Measurements from ENCODE around the gene CELF4.

GRCh38 chr18:37315935-37316334, 249.7 kb downstream of the CELF4 start:
- no peak for TF ChIP-seq CTCF (conservative IDR thresholded peaks at IDR 0.05; ENCODE audit: low read depth, low read length)
- TF ChIP-seq RAD21 (IDR thresholded peaks at IDR 0.05; ENCODE audit: low read length), result no peak
- TF ChIP-seq POLR2A (IDR thresholded peaks at IDR 0.05; ENCODE audit: low read depth, low read length), result no peak
- no peak for TF ChIP-seq MXI1 (IDR thresholded peaks at IDR 0.05; ENCODE audit: borderline replicate concordance, low read depth, low read length)
- TF ChIP-seq USF2 (IDR thresholded peaks at IDR 0.05; ENCODE audit: low read depth, low read length), result no peak
- TF ChIP-seq CHD1 (IDR thresholded peaks at IDR 0.05; ENCODE audit: low read depth, low read length), result no peak
- no peak for TF ChIP-seq SMC3 (IDR thresholded peaks at IDR 0.05; ENCODE audit: low read depth, low read length)
- TF ChIP-seq MAFK (IDR thresholded peaks at IDR 0.05; ENCODE audit: low read depth, low read length), result no peak
- TF ChIP-seq ELK1 (IDR thresholded peaks at IDR 0.05; ENCODE audit: borderline replicate concordance, low read depth, low read length), result no peak
- TF ChIP-seq CEBPB (IDR thresholded peaks at IDR 0.05; ENCODE audit: low read depth, low read length), result no peak
- no peak for TF ChIP-seq RFX5 (IDR thresholded peaks at IDR 0.05; ENCODE audit: low read depth, low read length)
- no peak for TF ChIP-seq MAZ (IDR thresholded peaks at IDR 0.05; ENCODE audit: borderline replicate concordance, low read depth, low read length)
- TF ChIP-seq BHLHE40 (IDR thresholded peaks at IDR 0.05; ENCODE audit: low read depth, low read length), result no peak
- TF ChIP-seq RCOR1 (IDR thresholded peaks at IDR 0.05; ENCODE audit: insufficient replicate concordance, low read length), result no peak
